ENCODE data around the gene TTLL9.

The TTLL9 gene

DNA sequence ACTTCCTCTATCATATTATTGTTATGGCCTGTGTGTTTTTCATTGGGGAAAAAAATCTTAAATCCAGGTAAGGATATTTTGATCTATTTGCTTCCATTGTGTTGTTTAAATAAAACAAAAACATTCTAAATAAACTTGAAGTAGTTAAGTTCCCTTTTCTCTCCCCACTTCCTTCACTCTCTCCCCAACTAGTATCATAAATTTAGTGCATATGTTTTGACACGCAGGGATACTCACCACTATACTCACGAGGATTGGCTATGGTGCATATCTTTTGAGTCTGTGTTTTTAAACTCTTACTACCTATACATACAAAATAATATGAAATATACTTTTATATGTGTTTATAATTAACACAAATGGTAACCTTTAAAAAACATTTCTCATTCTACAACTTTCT, 5.2 kb downstream of the TTLL9 start:
- TF ChIP-seq, protein P1, sequence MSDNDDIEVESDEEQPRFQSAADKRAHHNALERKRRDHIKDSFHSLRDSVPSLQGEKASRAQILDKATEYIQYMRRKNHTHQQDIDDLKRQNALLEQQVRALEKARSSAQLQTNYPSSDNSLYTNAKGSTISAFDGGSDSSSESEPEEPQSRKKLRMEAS (IDR thresholded peaks at IDR 0.05): no peak
- TF ChIP-seq, protein P2, sequence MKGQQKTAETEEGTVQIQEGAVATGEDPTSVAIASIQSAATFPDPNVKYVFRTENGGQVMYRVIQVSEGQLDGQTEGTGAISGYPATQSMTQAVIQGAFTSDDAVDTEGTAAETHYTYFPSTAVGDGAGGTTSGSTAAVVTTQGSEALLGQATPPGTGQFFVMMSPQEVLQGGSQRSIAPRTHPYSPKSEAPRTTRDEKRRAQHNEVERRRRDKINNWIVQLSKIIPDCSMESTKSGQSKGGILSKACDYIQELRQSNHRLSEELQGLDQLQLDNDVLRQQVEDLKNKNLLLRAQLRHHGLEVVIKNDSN (IDR thresholded peaks at IDR 0.05): no peak
- no peak for TF ChIP-seq YY1 (IDR thresholded peaks at IDR 0.05; ENCODE audit: low read depth)
- no peak for TF ChIP-seq EGR1 (IDR thresholded peaks at IDR 0.05)
- no peak for TF ChIP-seq CEBPB (IDR thresholded peaks at IDR 0.05)
- no peak for TF ChIP-seq TEAD4 (IDR thresholded peaks at IDR 0.05)
- TF ChIP-seq EP300 (IDR thresholded peaks at IDR 0.05; ENCODE audit: borderline replicate concordance): no peak
- no peak for TF ChIP-seq RAD21 (IDR thresholded peaks at IDR 0.05; ENCODE audit: low read depth)
- TF ChIP-seq CREB1 (IDR thresholded peaks at IDR 0.05; ENCODE audit: low read depth): no peak
- no peak for TF ChIP-seq FOXM1 (IDR thresholded peaks at IDR 0.05; ENCODE audit: borderline replicate concordance, low read depth)
- TF ChIP-seq, protein P3, sequence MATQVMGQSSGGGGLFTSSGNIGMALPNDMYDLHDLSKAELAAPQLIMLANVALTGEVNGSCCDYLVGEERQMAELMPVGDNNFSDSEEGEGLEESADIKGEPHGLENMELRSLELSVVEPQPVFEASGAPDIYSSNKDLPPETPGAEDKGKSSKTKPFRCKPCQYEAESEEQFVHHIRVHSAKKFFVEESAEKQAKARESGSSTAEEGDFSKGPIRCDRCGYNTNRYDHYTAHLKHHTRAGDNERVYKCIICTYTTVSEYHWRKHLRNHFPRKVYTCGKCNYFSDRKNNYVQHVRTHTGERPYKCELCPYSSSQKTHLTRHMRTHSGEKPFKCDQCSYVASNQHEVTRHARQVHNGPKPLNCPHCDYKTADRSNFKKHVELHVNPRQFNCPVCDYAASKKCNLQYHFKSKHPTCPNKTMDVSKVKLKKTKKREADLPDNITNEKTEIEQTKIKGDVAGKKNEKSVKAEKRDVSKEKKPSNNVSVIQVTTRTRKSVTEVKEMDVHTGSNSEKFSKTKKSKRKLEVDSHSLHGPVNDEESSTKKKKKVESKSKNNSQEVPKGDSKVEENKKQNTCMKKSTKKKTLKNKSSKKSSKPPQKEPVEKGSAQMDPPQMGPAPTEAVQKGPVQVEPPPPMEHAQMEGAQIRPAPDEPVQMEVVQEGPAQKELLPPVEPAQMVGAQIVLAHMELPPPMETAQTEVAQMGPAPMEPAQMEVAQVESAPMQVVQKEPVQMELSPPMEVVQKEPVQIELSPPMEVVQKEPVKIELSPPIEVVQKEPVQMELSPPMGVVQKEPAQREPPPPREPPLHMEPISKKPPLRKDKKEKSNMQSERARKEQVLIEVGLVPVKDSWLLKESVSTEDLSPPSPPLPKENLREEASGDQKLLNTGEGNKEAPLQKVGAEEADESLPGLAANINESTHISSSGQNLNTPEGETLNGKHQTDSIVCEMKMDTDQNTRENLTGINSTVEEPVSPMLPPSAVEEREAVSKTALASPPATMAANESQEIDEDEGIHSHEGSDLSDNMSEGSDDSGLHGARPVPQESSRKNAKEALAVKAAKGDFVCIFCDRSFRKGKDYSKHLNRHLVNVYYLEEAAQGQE (IDR thresholded peaks at IDR 0.05; ENCODE audit: low read depth): no peak
- no peak for TF ChIP-seq TCF12 (IDR thresholded peaks at IDR 0.05; ENCODE audit: low read depth)
- no peak for TF ChIP-seq ZBTB7A (IDR thresholded peaks at IDR 0.05; ENCODE audit: low read depth)
- TF ChIP-seq TAF1 (IDR thresholded peaks at IDR 0.05; ENCODE audit: low read depth): no peak

DNA sequence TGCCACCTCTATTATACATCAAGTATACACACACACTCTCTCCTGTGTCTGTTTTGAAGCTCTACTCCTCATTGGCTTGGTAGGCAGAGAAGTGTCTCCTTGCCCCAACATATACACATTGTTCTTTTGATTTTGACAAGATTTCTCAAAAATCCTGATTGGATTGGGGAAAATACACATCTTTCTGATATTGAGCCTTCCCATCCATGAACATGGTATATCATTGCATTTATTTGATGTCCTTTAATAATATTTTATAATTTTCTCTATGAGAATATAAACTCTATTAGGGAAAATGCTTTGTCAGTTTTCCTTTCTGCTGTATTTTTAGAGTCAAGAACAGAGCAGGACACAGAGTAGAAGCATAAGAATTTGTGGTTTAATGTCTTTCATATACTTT, 7.2 kb downstream of the TTLL9 start:
- no peak for TF ChIP-seq TEAD4 (IDR thresholded peaks at IDR 0.05)
- no peak for TF ChIP-seq RAD21 (IDR thresholded peaks at IDR 0.05; ENCODE audit: low read depth)
- no peak for TF ChIP-seq TCF12 (IDR thresholded peaks at IDR 0.05; ENCODE audit: low read depth)
- TF ChIP-seq EP300 (IDR thresholded peaks at IDR 0.05; ENCODE audit: borderline replicate concordance): no peak
- TF ChIP-seq ZBTB7A (IDR thresholded peaks at IDR 0.05; ENCODE audit: low read depth): no peak
- no peak for TF ChIP-seq YY1 (IDR thresholded peaks at IDR 0.05; ENCODE audit: low read depth)
- TF ChIP-seq NFIC (IDR thresholded peaks at IDR 0.05): no peak
- TF ChIP-seq CREB1 (IDR thresholded peaks at IDR 0.05; ENCODE audit: low read depth): no peak
- no peak for TF ChIP-seq EGR1 (IDR thresholded peaks at IDR 0.05)
- TF ChIP-seq CEBPB (IDR thresholded peaks at IDR 0.05): no peak

DNA sequence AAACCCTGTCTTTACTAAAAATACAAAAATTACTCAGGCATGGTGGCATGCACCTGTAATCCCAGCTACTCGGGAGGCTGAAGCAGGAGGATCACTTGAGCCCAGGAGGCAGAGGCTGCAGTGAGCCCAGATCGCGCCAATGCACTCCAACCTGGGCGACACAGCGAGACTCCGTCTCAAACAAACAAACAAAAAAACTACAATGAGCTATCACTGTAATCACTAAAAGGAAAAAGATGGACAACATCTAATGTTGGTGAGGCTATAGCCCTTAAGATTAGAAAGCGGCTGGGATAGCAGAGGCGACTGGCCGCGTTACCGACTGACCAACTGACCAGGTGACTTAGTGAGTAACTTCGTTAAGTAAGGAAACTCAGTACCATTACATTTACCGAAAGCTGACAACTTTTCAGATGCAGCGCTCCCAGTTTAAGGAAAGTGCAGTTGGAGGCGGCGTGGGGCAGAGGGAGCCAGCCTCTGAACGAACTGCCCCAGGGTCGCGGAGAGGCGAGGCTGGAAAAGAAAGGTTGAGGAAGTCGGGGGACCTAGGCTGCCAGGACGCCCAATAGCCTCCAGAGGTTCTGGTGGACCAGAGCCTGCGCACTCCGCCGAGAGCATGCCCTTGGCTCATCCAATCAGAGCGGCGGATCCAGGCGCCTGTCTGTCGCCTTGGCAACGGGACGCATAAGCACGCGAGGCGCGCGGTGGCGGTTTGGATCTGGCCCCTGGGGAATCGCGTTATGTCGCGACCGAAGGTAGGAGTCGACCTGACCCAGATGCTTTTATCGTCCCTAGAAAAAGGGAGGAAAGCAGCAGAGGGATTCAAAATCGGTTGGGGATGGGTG, 8.9 kb downstream of the TTLL9 start:
- TF ChIP-seq, protein P2 (IDR thresholded peaks at IDR 0.05): peak; percentile 64
- TF ChIP-seq NFIC (IDR thresholded peaks at IDR 0.05): no peak
- no peak for TF ChIP-seq RAD21 (IDR thresholded peaks at IDR 0.05; ENCODE audit: low read depth)
- no peak for TF ChIP-seq CEBPB (IDR thresholded peaks at IDR 0.05)
- TF ChIP-seq TAF1 (IDR thresholded peaks at IDR 0.05; ENCODE audit: low read depth): peak; percentile 51; the same call in 1 of the 2 replicates
- peak; percentile 15; the same call in 1 of the 2 replicates for TF ChIP-seq TEAD4 (IDR thresholded peaks at IDR 0.05)
- no peak for TF ChIP-seq CREB1 (IDR thresholded peaks at IDR 0.05; ENCODE audit: low read depth)
- TF ChIP-seq, protein P1 (IDR thresholded peaks at IDR 0.05): peak; percentile 87
- no peak for TF ChIP-seq TCF12 (IDR thresholded peaks at IDR 0.05; ENCODE audit: low read depth)
- no peak for TF ChIP-seq ZBTB7A (IDR thresholded peaks at IDR 0.05; ENCODE audit: low read depth)
- TF ChIP-seq, protein P3 (IDR thresholded peaks at IDR 0.05; ENCODE audit: low read depth): no peak

DNA sequence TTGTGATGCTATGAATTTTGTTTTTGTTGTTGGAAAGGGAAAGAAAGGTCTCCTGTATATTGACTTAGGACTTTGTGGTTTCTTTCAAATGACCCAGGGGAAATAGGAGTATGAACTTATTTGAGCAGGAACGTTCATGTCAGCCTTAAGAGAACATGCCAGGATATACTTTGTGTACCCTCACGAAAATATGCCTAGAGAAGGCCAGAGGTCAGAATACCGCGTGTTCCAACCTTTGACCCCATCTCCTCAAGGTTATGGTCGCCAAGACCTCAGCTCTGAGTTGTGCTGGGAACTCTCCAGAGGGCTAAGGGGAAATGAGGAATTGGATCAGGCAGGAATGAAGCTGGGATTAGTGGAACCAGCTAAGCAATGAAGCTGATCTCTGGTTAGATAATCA, 11.5 kb downstream of the TTLL9 start:
- TF ChIP-seq TEAD4 (IDR thresholded peaks at IDR 0.05) (no peak), ZBTB7A (IDR thresholded peaks at IDR 0.05; ENCODE audit: low read depth) (no peak), TAF1 (IDR thresholded peaks at IDR 0.05; ENCODE audit: low read depth) (no peak)

DNA sequence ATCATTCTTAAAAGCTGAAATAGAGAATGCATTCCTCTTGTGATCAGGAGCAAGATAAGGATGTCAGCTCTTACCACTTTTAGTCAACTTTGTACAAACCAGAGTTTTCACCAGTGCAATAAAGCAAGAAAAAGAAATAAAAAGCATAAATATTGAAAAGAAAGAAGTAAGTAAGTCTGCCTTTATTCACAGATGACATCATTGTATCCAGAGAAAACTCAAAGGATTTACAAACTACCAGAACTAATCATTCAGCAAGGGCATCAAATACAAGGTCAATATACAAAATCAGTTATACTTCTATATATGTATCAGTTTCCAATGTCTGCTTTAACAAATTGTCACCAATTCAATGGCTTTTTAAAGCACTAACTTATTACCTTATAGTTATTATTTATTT, 13.4 kb downstream of the TTLL9 start:
- TF ChIP-seq RAD21 (IDR thresholded peaks at IDR 0.05; ENCODE audit: low read depth) (no peak), ZBTB7A (IDR thresholded peaks at IDR 0.05; ENCODE audit: low read depth) (no peak), TEAD4 (IDR thresholded peaks at IDR 0.05) (no peak), CEBPB (IDR thresholded peaks at IDR 0.05) (no peak)

DNA sequence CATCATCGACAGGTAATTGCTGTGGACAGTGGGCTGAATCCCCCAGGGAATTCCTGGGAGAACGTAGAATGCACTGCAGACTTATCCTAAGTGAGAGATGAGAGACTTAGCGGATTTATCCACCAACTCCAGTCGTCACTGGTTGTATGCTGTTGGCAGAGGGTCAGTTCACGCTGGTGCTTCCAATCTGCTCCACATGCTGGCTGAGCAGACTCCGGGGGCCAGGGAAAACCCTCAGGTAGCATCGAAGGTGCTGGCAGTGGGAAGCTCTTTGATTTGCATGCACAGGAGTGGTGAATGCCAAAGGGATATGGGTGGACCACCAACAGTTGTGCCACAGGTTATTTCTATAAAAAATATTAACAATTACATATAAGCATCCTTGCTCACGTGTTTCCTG, 20.2 kb downstream of the TTLL9 start:
- TF ChIP-seq EP300 (IDR thresholded peaks at IDR 0.05; ENCODE audit: borderline replicate concordance) (no peak), TEAD4 (IDR thresholded peaks at IDR 0.05) (no peak), FOXM1 (IDR thresholded peaks at IDR 0.05; ENCODE audit: borderline replicate concordance, low read depth) (no peak), RAD21 (IDR thresholded peaks at IDR 0.05; ENCODE audit: low read depth) (no peak), CREB1 (IDR thresholded peaks at IDR 0.05; ENCODE audit: low read depth) (no peak), YY1 (IDR thresholded peaks at IDR 0.05; ENCODE audit: low read depth) (no peak), TCF12 (IDR thresholded peaks at IDR 0.05; ENCODE audit: low read depth) (no peak), EGR1 (IDR thresholded peaks at IDR 0.05) (no peak), CEBPB (IDR thresholded peaks at IDR 0.05) (no peak), NFIC (IDR thresholded peaks at IDR 0.05) (no peak), TAF1 (IDR thresholded peaks at IDR 0.05; ENCODE audit: low read depth) (no peak), ZBTB7A (IDR thresholded peaks at IDR 0.05; ENCODE audit: low read depth) (no peak)
- TF ChIP-seq, protein P3 (IDR thresholded peaks at IDR 0.05; ENCODE audit: low read depth): no peak
- TF ChIP-seq, protein P2 (IDR thresholded peaks at IDR 0.05): no peak
- TF ChIP-seq, protein P1 (IDR thresholded peaks at IDR 0.05): no peak
